Esophagus muscularis mucosa (tissue), 4 donors: ENCODE data around the gene CCDC185. TPM values are rescaled to one million over a fixed set of nuclear protein-coding genes. Genes with fewer than 3 reads are reported as not detected.
A peak's percentile ranks its signal among the peaks of the same experiment; 100 is the strongest.

Source experiments
- DNase-seq: peaks from one replicate; pipeline ENCODE4 v3.0.0-alpha.2; 2017; ENCODE audit errors: extremely low spot score
- H3K27ac ChIP-seq, 4 donors: fragments of 200-600 bp; sonication (generic); replicated peaks in 1 of 4; 1 replicate in 3 of 4; 2 replicates in 1 of 4; pipeline ENCODE4 v1.5.1; 2016 to 2019; ENCODE audit warnings: mild to moderate bottlenecking in 1 of 4
- H3K27me3 ChIP-seq, 4 donors: fragments of 200-600 bp; sonication (generic); one replicate each; pipeline versions ENCODE4 v1.5.1 to v1.6.0; 2016 to 2019
- H3K36me3 ChIP-seq, 4 donors: fragments of 200-600 bp; sonication (generic); one replicate each; pipeline ENCODE4 v1.5.1; 2016 to 2019
- H3K4me1 ChIP-seq, 4 donors: fragments of 200-600 bp; sonication (generic); one replicate each; pipeline ENCODE4 v1.5.1; 2016 to 2019
- H3K4me3 ChIP-seq, 4 donors: fragments of 200-600 bp; sonication (generic); 1 replicate in 2 of 4; 2 replicates in 2 of 4; pipeline ENCODE4 v1.5.1; 2016 to 2019; ENCODE audit warnings: mild to moderate bottlenecking in 4 of 4, moderate library complexity in 1 of 4
- H3K9me3 ChIP-seq, 4 donors: fragments of 200-600 bp; sonication (generic); 1 replicate in 3 of 4; 2 replicates in 1 of 4; pipeline ENCODE4 v1.5.1; 2016 to 2019
- EP300 ChIP-seq: sonication (generic); formaldehyde crosslinking; IDR thresholded peaks from one replicate; pipeline ENCODE4 v1.6.1; 2017; ENCODE audit warnings: antibody characterized with exemption
- POLR2A ChIP-seq: fragments of 450-650 bp; IDR thresholded peaks from one replicate; pipeline ENCODE4 v1.6.1; 2017; ENCODE audit warnings: antibody characterized with exemption, moderate library complexity, mild to moderate bottlenecking, low read depth
- POLR2AphosphoS5 ChIP-seq, 2 donors: sonication (generic); formaldehyde crosslinking; IDR thresholded peaks; one replicate each; pipeline ENCODE4 v1.6.1; 2017; ENCODE audit warnings: antibody characterized with exemption in 2 of 2
- WGBS: methylation state at CpG from one replicate; pipeline ENCODE4 v1.1.5; 2018; 5-methylcytosine and 5-hydroxymethylcytosine counted together
- intact Hi-C: fragments of 100-400 bp; cut with DNase I; formaldehyde crosslinking; loops from one replicate; pipeline ENCODE4 v1.15.1; 2023
- total RNA-seq, 4 donors: library from RNA; depleted of rRNA; stranded (reverse); fragments of >200 nt; gene quantifications; one replicate each; pipeline versions ENCODE4 v1.1.0 to v1.2.1, GENCODE V29; 2016
- TF ChIP-seq, protein P1 (sequence below), 3 experiments: fragments of 200-600 bp in 2 of 3; fragments of 450-650 bp in 1 of 3; sonication (generic) in 2 of 3; IDR thresholded peaks; one replicate each; pipeline ENCODE4 v1.5.1; 2017 to 2019; ENCODE audit warnings: antibody characterized with exemption in 3 of 3, mild to moderate bottlenecking in 2 of 3, moderate library complexity in 1 of 3

Gene CCDC185
- total RNA-seq, 4 donors from 2014 or later, result not detected

DNA sequence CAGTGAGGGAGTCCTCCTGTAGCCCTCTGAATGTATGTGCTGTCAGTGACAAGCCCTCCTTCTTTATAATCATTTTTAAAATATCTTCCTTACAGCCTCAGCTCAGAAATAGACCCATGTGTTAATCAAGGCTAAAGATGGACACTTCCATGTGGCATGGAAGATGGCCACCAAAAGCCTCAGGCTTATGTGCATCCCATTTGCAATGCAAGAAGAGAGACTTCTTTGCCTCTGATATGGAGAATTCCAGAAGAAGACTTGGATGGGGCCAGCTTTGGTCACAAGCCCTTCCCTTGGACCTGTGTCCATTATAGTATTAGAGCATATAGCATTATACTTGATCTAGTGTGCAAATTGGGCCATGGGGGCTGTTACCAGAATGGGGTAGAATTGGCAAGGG, 18.5 kb downstream of the CCDC185 start:
- TF ChIP-seq POLR2AphosphoS5 (IDR thresholded peaks at IDR 0.05), result no peak
- no peak for TF ChIP-seq EP300
- TF ChIP-seq, protein P1, sequence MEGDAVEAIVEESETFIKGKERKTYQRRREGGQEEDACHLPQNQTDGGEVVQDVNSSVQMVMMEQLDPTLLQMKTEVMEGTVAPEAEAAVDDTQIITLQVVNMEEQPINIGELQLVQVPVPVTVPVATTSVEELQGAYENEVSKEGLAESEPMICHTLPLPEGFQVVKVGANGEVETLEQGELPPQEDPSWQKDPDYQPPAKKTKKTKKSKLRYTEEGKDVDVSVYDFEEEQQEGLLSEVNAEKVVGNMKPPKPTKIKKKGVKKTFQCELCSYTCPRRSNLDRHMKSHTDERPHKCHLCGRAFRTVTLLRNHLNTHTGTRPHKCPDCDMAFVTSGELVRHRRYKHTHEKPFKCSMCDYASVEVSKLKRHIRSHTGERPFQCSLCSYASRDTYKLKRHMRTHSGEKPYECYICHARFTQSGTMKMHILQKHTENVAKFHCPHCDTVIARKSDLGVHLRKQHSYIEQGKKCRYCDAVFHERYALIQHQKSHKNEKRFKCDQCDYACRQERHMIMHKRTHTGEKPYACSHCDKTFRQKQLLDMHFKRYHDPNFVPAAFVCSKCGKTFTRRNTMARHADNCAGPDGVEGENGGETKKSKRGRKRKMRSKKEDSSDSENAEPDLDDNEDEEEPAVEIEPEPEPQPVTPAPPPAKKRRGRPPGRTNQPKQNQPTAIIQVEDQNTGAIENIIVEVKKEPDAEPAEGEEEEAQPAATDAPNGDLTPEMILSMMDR (IDR thresholded peaks at IDR 0.05), result no peak
- no peak for TF ChIP-seq POLR2A
- no peak overlapping the region for H3K27ac ChIP-seq
- H3K27me3 ChIP-seq, result no peaks in the 10 kb centered on the region
- DNase-seq, result peak; percentile 70
- no peaks in the 10 kb centered on the region for H3K9me3 ChIP-seq
- no peak overlapping the region for H3K4me3 ChIP-seq
- no peaks in the 10 kb centered on the region for H3K36me3 ChIP-seq
- intact Hi-C loops, result no loop called here
- no peaks in the 10 kb centered on the region for H3K4me1 ChIP-seq

DNA sequence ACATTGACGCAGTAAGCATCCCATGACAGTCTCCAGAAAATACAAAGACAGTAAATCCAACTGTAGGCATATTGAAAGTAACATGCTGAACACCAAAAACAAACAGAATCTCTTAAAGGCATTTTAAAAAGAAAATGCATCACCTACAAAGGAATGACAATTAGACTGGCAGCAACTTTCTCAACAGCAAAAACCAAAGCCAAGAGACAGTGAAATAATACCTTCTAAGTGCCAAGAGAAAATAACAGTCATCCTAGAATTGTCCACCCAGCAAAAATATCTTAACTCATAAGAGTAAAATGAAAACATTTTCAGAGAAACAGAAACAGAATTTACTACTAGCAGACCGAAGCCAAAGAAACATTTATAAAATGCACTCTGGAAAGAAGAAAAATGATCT, 20.0 kb downstream of the CCDC185 start:
- TF ChIP-seq, protein P1 (IDR thresholded peaks at IDR 0.05), result no peak
- TF ChIP-seq EP300 (no peak), POLR2A (no peak), POLR2AphosphoS5 (IDR thresholded peaks at IDR 0.05) (no peak)
- WGBS, result 74% methylated on average over 2 of the region's 2 CpGs
- H3K36me3 ChIP-seq, result no peaks in the 10 kb centered on the region

GRCh38 chr1:223417444-223417843, 24.2 kb downstream of the CCDC185 start:
- TF ChIP-seq POLR2AphosphoS5 (IDR thresholded peaks at IDR 0.05), result no peak
- TF ChIP-seq, protein P1 (IDR thresholded peaks at IDR 0.05), result no peak
- TF ChIP-seq EP300, result no peak
- no peak for TF ChIP-seq POLR2A
- WGBS, result 95% methylated on average over 1 of the region's 2 CpGs
- Histone ChIP-seq H3K4me3 (no peak overlapping the region), H3K9me3 (no peaks in the 10 kb centered on the region), H3K27me3 (no peaks in the 10 kb centered on the region), H3K4me1 (no peaks in the 10 kb centered on the region), H3K36me3 (no peaks in the 10 kb centered on the region), H3K27ac (no peak overlapping the region)
- intact Hi-C loops, result no loop called here
- DNase-seq, result peak; percentile 53

More for the DNA sequence above, 20.0 kb downstream of the CCDC185 start:
- Histone ChIP-seq H3K27ac (no peak overlapping the region), H3K4me3 (no peak overlapping the region), H3K9me3 (no peaks in the 10 kb centered on the region), H3K27me3 (no peaks in the 10 kb centered on the region), H3K4me1 (no peaks in the 10 kb centered on the region)
- intact Hi-C loops, result no loop called here
- DNase-seq, result no peak

GRCh38 chr1:223417903-223418663, 24.9 kb downstream of the CCDC185 start:
- H3K9me3 ChIP-seq, result no peaks in the 10 kb centered on the region
- no peak overlapping the region for H3K27ac ChIP-seq
- 83% methylated on average over 7 of the region's 7 CpGs for WGBS
- H3K27me3 ChIP-seq, result no peaks in the 10 kb centered on the region
- H3K4me1 ChIP-seq, result no peaks in the 10 kb centered on the region
- H3K36me3 ChIP-seq, result no peaks in the 10 kb centered on the region
- no peak for TF ChIP-seq POLR2AphosphoS5 (IDR thresholded peaks at IDR 0.05)
- TF ChIP-seq, protein P1 (IDR thresholded peaks at IDR 0.05), result no peak
- TF ChIP-seq EP300, result no peak
- TF ChIP-seq POLR2A, result no peak
- intact Hi-C loops, result no loop called here
- peak; percentile 91 for DNase-seq
- H3K4me3 ChIP-seq, result no peak overlapping the region
